ENCODE measurements around the gene SIL1. TPM values are rescaled to one million over a fixed set of nuclear protein-coding genes. Genes with fewer than 3 reads are reported as not detected.

SIL1 gene
- total RNA-seq, 1 experiment from 2014 or later, result 46.5 TPM

- ChIA-PET POLR2A (ENCODE audit: unreplicated experiment) (interaction anchor here (0.7 kb wide), 1 partner anchor 266 kb away, joined by 10 read pairs; no protein-coding TSS in a partner anchor), CTCF (no interaction called here)
- Histone ChIP-seq H2AFZ (no peak overlapping the region), H3K27ac (no peak overlapping the region), H3K4me2 (no peak overlapping the region), H3K4me3 (no peak overlapping the region), H4K20me1 (ENCODE audit: insufficient read depth) (peaks cover 14% of the 10 kb centered on the region), H3K4me1 (replicated peaks; ENCODE audit: insufficient read depth) (peaks cover 6% of the 10 kb centered on the region; the same call in 1 of the 2 replicates), H3K79me2 (ENCODE audit: low read depth) (no peaks in the 10 kb centered on the region; the same call in 1 of the 2 replicates), H3K36me3 (ENCODE audit: low read depth) (peaks cover 24% of the 10 kb centered on the region), H3K9me3 (ENCODE audit: insufficient read depth, low read depth) (no peaks in the 10 kb centered on the region), H3K9me2 (ENCODE audit: insufficient read depth) (no peaks in the 10 kb centered on the region), H3F3A (ENCODE audit: insufficient read depth, low read depth) (peaks cover 18% of the 10 kb centered on the region; the same call in 1 of the 2 replicates), H3K27me3 (ENCODE audit: insufficient read depth, low read depth) (no peaks in the 10 kb centered on the region)
- no peak for TF ChIP-seq EZH2 (IDR thresholded peaks at IDR 0.05; ENCODE audit: low read depth)
- TF ChIP-seq, protein P1, sequence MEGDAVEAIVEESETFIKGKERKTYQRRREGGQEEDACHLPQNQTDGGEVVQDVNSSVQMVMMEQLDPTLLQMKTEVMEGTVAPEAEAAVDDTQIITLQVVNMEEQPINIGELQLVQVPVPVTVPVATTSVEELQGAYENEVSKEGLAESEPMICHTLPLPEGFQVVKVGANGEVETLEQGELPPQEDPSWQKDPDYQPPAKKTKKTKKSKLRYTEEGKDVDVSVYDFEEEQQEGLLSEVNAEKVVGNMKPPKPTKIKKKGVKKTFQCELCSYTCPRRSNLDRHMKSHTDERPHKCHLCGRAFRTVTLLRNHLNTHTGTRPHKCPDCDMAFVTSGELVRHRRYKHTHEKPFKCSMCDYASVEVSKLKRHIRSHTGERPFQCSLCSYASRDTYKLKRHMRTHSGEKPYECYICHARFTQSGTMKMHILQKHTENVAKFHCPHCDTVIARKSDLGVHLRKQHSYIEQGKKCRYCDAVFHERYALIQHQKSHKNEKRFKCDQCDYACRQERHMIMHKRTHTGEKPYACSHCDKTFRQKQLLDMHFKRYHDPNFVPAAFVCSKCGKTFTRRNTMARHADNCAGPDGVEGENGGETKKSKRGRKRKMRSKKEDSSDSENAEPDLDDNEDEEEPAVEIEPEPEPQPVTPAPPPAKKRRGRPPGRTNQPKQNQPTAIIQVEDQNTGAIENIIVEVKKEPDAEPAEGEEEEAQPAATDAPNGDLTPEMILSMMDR (conservative IDR thresholded peaks at IDR 0.05), result no peak
- no peak for DNase-seq
- BruUV-seq (replicated peaks), result no TSS peak
- intact Hi-C loops (cut with micrococcal nuclease; ENCODE audit: unreplicated experiment), result loop anchor here (5.0 kb wide), 1 partner anchor 344 kb away; no protein-coding TSS in a partner anchor
Measured at GRCh38 chr5:138918686-138919085, 279.5 kb downstream of the SIL1 start.

GRCh38 chr5:138914338-138914737 lies 283.8 kb downstream of the SIL1 start:
- Histone ChIP-seq H3F3A (ENCODE audit: insufficient read depth, low read depth) (peaks cover 34% of the 10 kb centered on the region), H4K20me1 (ENCODE audit: insufficient read depth) (peaks cover 2% of the 10 kb centered on the region), H3K79me2 (ENCODE audit: low read depth) (no peaks in the 10 kb centered on the region), H3K4me1 (replicated peaks; ENCODE audit: insufficient read depth) (no peaks in the 10 kb centered on the region), H3K9me2 (ENCODE audit: insufficient read depth) (no peaks in the 10 kb centered on the region), H3K9me3 (ENCODE audit: insufficient read depth, low read depth) (no peaks in the 10 kb centered on the region), H3K27ac (no peak overlapping the region; the same call in 1 of the 2 replicates), H2AFZ (no peak overlapping the region), H3K36me3 (ENCODE audit: low read depth) (peaks cover 21% of the 10 kb centered on the region), H3K4me3 (no peak overlapping the region), H3K27me3 (ENCODE audit: insufficient read depth, low read depth) (no peaks in the 10 kb centered on the region), H3K4me2 (no peak overlapping the region)
- CTCF ChIA-PET, result no interaction called here
- no TSS peak for BruUV-seq (replicated peaks)
- intact Hi-C loops (cut with micrococcal nuclease; ENCODE audit: unreplicated experiment), result no loop called here
- DNase-seq, result no peak
- TF ChIP-seq, protein P1 (conservative IDR thresholded peaks at IDR 0.05), result no peak
- TF ChIP-seq EZH2 (IDR thresholded peaks at IDR 0.05; ENCODE audit: low read depth), result no peak
- POLR2A ChIA-PET (ENCODE audit: unreplicated experiment), result no interaction called here

DNA sequence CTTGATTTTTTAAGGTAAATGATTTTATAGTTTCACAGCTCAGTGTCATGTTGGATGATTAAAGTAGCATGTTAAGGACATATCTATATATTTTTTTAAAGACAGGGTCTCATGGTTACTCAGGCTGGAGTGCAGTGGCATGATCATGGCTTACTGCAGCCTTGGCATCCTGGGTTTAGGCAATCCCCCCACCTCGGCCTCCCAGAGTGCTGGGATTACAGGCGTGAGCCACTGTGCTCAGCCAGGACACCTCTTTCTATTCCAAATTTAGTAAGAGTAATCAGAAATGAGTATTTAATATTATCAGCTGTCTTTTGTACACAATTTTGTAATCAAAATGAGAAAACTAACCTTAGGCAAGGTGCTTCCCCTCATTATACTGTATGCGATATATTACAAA lies 284.4 kb downstream of the SIL1 start:
- no peak overlapping the region for H2AFZ ChIP-seq
- ChIA-PET POLR2A (ENCODE audit: unreplicated experiment) (no interaction called here), CTCF (no interaction called here)
- H3K27me3 ChIP-seq (ENCODE audit: insufficient read depth, low read depth), result no peaks in the 10 kb centered on the region
- H3K79me2 ChIP-seq (ENCODE audit: low read depth), result no peaks in the 10 kb centered on the region
- no peaks in the 10 kb centered on the region for H3K9me3 ChIP-seq (ENCODE audit: insufficient read depth, low read depth)
- intact Hi-C loops (cut with micrococcal nuclease; ENCODE audit: unreplicated experiment), result no loop called here
- DNase-seq, result no peak
- no TSS peak for BruUV-seq (replicated peaks)
- H3K4me3 ChIP-seq, result no peak overlapping the region
- H3K27ac ChIP-seq, result no peak overlapping the region; the same call in 1 of the 2 replicates
- H3F3A ChIP-seq (ENCODE audit: insufficient read depth, low read depth), result peaks cover 39% of the 10 kb centered on the region
- no peaks in the 10 kb centered on the region for H3K9me2 ChIP-seq (ENCODE audit: insufficient read depth)
- no peaks in the 10 kb centered on the region; the same call in 1 of the 2 replicates for H4K20me1 ChIP-seq (ENCODE audit: insufficient read depth)
- TF ChIP-seq, protein P1 (conservative IDR thresholded peaks at IDR 0.05), result no peak
- no peak for TF ChIP-seq EZH2 (IDR thresholded peaks at IDR 0.05; ENCODE audit: low read depth)
- no peaks in the 10 kb centered on the region for H3K4me1 ChIP-seq (replicated peaks; ENCODE audit: insufficient read depth)
- H3K36me3 ChIP-seq (ENCODE audit: low read depth), result peaks cover 19% of the 10 kb centered on the region
- no peak overlapping the region for H3K4me2 ChIP-seq
